OCI-LY3 (cell line): ENCODE measurements around the gene PDGFC.

Source experiments
- EZH2phosphoT487 ChIP-seq: fragments of 200-600 bp; shearing (Covaris generic); IDR thresholded peaks from 2 replicates; pipeline ENCODE4 v1.6.1; 2018; ENCODE audit warnings: antibody characterized with exemption, mixed run types, low read depth
- TF ChIP-seq, protein P1 (sequence below): fragments of 200-600, 300-600 bp; sonication (generic); IDR thresholded peaks from 2 replicates; pipeline ENCODE4 v1.5.1; 2014; ENCODE audit warnings: antibody characterized with exemption, low read length, low read depth

DNA sequence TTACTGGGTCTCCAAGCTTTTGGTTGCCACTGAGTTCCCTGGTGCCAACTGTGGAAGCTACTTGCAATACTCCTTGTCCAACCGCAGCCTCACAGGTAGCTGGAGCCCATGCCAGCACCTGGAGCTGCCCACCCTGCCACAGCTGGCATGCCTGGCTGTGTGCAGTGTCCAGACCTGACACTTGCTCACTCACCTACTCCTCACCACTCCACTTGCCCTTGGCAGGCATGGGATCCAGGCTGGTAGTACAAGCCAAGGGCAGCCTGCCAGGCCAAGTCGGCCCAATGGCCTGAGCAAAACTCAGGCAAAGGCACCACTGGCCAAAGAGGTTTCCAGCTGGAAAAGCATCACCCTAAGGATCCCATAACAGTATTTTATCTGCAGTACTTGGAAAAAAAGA is 246.3 kb downstream of the PDGFC start:
- TF ChIP-seq, protein P1, sequence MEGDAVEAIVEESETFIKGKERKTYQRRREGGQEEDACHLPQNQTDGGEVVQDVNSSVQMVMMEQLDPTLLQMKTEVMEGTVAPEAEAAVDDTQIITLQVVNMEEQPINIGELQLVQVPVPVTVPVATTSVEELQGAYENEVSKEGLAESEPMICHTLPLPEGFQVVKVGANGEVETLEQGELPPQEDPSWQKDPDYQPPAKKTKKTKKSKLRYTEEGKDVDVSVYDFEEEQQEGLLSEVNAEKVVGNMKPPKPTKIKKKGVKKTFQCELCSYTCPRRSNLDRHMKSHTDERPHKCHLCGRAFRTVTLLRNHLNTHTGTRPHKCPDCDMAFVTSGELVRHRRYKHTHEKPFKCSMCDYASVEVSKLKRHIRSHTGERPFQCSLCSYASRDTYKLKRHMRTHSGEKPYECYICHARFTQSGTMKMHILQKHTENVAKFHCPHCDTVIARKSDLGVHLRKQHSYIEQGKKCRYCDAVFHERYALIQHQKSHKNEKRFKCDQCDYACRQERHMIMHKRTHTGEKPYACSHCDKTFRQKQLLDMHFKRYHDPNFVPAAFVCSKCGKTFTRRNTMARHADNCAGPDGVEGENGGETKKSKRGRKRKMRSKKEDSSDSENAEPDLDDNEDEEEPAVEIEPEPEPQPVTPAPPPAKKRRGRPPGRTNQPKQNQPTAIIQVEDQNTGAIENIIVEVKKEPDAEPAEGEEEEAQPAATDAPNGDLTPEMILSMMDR, result no peak
- TF ChIP-seq EZH2phosphoT487, result no peak
